Vagina (tissue), 2 donors: ENCODE data around the gene MRPL41. TPM values are rescaled to one million over a fixed set of nuclear protein-coding genes. Genes with fewer than 3 reads are reported as not detected.
"Not testable (repeated sequence)": the region's sequence is repeated elsewhere in the genome, so short reads cannot be mapped to it uniquely, and the experiment has no call there.

Experiments used
- DNase-seq, 2 donors: peaks; one replicate each; pipeline ENCODE4 v3.0.0-alpha.2; 2017; ENCODE audit errors: extremely low spot score in 2 of 2
- H3K27ac ChIP-seq: fragments of 200-600 bp; sonication (generic); one replicate; pipeline ENCODE4 v1.5.1; 2019
- H3K27me3 ChIP-seq: fragments of 200-600 bp; sonication (generic); one replicate; pipeline ENCODE4 v1.5.1; 2019
- H3K36me3 ChIP-seq, 2 donors: fragments of 200-600 bp; sonication (generic); one replicate each; pipeline ENCODE4 v1.5.1; 2017 to 2019
- H3K4me1 ChIP-seq: fragments of 200-600 bp; sonication (generic); one replicate; pipeline ENCODE4 v1.5.1; 2019
- H3K4me3 ChIP-seq, 2 donors: fragments of 200-600 bp; sonication (generic); 1 replicate in 1 of 2; 2 replicates in 1 of 2; pipeline ENCODE4 v1.5.1; 2016 to 2019
- H3K9me3 ChIP-seq: fragments of 200-600 bp; sonication (generic); one replicate; pipeline ENCODE4 v1.5.1; 2019
- CTCF ChIP-seq, 3 experiments: fragments of 450-650 bp in 2 of 3; fragments of 200-600 bp in 1 of 3; sonication (generic) in 1 of 3; IDR thresholded peaks; one replicate each; pipeline ENCODE4 v1.5.1; 2017 to 2019; ENCODE audit warnings: antibody characterized with exemption in 3 of 3, mild to moderate bottlenecking in 2 of 3, moderate library complexity in 2 of 3
- POLR2A ChIP-seq, 2 donors: fragments of 450-650 bp; IDR thresholded peaks; one replicate each; pipeline ENCODE4 v1.6.1; 2017; ENCODE audit warnings: antibody characterized with exemption in 2 of 2, mild to moderate bottlenecking in 2 of 2, moderate library complexity in 2 of 2
- POLR2AphosphoS5 ChIP-seq, 2 donors: sonication (generic); formaldehyde crosslinking; IDR thresholded peaks; one replicate each; pipeline ENCODE4 v1.9.0; 2017; ENCODE audit warnings: antibody characterized with exemption in 2 of 2, mild to moderate bottlenecking in 2 of 2, low read depth in 1 of 2; ENCODE audit not compliant: insufficient read depth in 1 of 2
- intact Hi-C: fragments of 100-400 bp; cut with DNase I; formaldehyde crosslinking; loops from one replicate; pipeline ENCODE4 v1.15.1; 2023
- total RNA-seq: library from RNA; depleted of rRNA; stranded (reverse); fragments of >200 nt; gene quantifications from one replicate; pipeline ENCODE4 v1.2.3, GENCODE V29; 2016

Gene MRPL41
- total RNA-seq, 1 donor from 2014 or later = 83.7 TPM

GRCh38 chr9:137544176-137544760 is 7.4 kb upstream of the MRPL41 start:
- peaks cover 7% of the 10 kb centered on the region for H3K4me1 ChIP-seq
- intact Hi-C loops = no loop called here
- peak overlapping the region; percentile 75 for H3K27ac ChIP-seq
- H3K27me3 ChIP-seq = no peaks in the 10 kb centered on the region
- no peaks in the 10 kb centered on the region for H3K36me3 ChIP-seq
- no peak overlapping the region for H3K4me3 ChIP-seq
- DNase-seq = no peak
- no peak for TF ChIP-seq CTCF (IDR thresholded peaks at IDR 0.05)
- no peak for TF ChIP-seq POLR2AphosphoS5 (IDR thresholded peaks at IDR 0.05; ENCODE audit: insufficient read depth in 1 of 2, low read depth in 1 of 2)
- H3K9me3 ChIP-seq = no peaks in the 10 kb centered on the region

- intact Hi-C loops = no loop called here
- Histone ChIP-seq H3K36me3 (no peaks in the 10 kb centered on the region), H3K4me3 (no peak overlapping the region), H3K4me1 (peaks cover 14% of the 10 kb centered on the region), H3K27ac (peak overlapping the region; percentile 65), H3K27me3 (no peaks in the 10 kb centered on the region), H3K9me3 (no peaks in the 10 kb centered on the region)
- TF ChIP-seq POLR2A (IDR thresholded peaks at IDR 0.05) (no peak), CTCF (IDR thresholded peaks at IDR 0.05) (no peak), POLR2AphosphoS5 (IDR thresholded peaks at IDR 0.05; ENCODE audit: insufficient read depth in 1 of 2, low read depth in 1 of 2) (no peak)
- DNase-seq = no peak
Observed at GRCh38 chr9:137545123-137545522, 6.6 kb upstream of the MRPL41 start.

- no peaks in the 10 kb centered on the region for H3K36me3 ChIP-seq
- no peak for DNase-seq
- intact Hi-C loops = no loop called here
- no peaks in the 10 kb centered on the region for H3K27me3 ChIP-seq
- no peak for TF ChIP-seq POLR2A (IDR thresholded peaks at IDR 0.05)
- no peak for TF ChIP-seq CTCF (IDR thresholded peaks at IDR 0.05)
- no peak for TF ChIP-seq POLR2AphosphoS5 (IDR thresholded peaks at IDR 0.05; ENCODE audit: insufficient read depth in 1 of 2, low read depth in 1 of 2)
- H3K4me3 ChIP-seq = no peak overlapping the region
- H3K27ac ChIP-seq = peak overlapping the region; percentile 3
- no peaks in the 10 kb centered on the region for H3K9me3 ChIP-seq
- peaks cover 22% of the 10 kb centered on the region for H3K4me1 ChIP-seq
Observed at GRCh38 chr9:137547687-137548543, 3.8 kb upstream of the MRPL41 start.

- Histone ChIP-seq H3K36me3 (peaks cover 0 to 7% of the 10 kb centered on the region in 2 donors), H3K4me3 (peak within 1 kb of the TSS; percentile 58 to 85), H3K4me1 (peaks cover 20% of the 10 kb centered on the region), H3K27ac (peak within 1 kb of the TSS; percentile 93), H3K9me3 (no peaks in the 10 kb centered on the region), H3K27me3 (no peaks in the 10 kb centered on the region)
- TF ChIP-seq POLR2A (IDR thresholded peaks at IDR 0.05) = no peak
- TF ChIP-seq POLR2AphosphoS5 (IDR thresholded peaks at IDR 0.05; ENCODE audit: insufficient read depth in 1 of 2, low read depth in 1 of 2) = peak; percentile 63 to 96
- no peak for TF ChIP-seq CTCF (IDR thresholded peaks at IDR 0.05)
- no peak for DNase-seq
- intact Hi-C loops = no loop called here
Observed at GRCh38 chr9:137550231-137550621, 1.5 kb upstream of the MRPL41 start, which contains the start of gene PNPLA7. TSS of gene PNPLA7 (minus strand) at chr9:137550402. CDS start at chr9:137550197, 205 bp downstream.

- DNase-seq, H3K27me3 ChIP-seq, H3K9me3 ChIP-seq, intact Hi-C loops: not testable (repeated sequence)
- Histone ChIP-seq H3K27ac (peak overlapping the region; percentile 93), H3K36me3 (peaks cover 0 to 13% of the 10 kb centered on the region in 2 donors), H3K4me3 (peak overlapping the region; percentile 58 to 85), H3K4me1 (peaks cover 20% of the 10 kb centered on the region)
Observed at GRCh38 chr9:137550958-137551263, 768 bp upstream of the MRPL41 start.
